ENCODE data around the gene SLC46A2. TPM values are rescaled to one million over a fixed set of nuclear protein-coding genes. Genes with fewer than 3 reads are reported as not detected.
A peak's percentile ranks its signal among the peaks of the same experiment; 100 is the strongest.

The SLC46A2 gene, protein sequence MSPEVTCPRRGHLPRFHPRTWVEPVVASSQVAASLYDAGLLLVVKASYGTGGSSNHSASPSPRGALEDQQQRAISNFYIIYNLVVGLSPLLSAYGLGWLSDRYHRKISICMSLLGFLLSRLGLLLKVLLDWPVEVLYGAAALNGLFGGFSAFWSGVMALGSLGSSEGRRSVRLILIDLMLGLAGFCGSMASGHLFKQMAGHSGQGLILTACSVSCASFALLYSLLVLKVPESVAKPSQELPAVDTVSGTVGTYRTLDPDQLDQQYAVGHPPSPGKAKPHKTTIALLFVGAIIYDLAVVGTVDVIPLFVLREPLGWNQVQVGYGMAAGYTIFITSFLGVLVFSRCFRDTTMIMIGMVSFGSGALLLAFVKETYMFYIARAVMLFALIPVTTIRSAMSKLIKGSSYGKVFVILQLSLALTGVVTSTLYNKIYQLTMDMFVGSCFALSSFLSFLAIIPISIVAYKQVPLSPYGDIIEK
- total RNA-seq, result not detected

DNA sequence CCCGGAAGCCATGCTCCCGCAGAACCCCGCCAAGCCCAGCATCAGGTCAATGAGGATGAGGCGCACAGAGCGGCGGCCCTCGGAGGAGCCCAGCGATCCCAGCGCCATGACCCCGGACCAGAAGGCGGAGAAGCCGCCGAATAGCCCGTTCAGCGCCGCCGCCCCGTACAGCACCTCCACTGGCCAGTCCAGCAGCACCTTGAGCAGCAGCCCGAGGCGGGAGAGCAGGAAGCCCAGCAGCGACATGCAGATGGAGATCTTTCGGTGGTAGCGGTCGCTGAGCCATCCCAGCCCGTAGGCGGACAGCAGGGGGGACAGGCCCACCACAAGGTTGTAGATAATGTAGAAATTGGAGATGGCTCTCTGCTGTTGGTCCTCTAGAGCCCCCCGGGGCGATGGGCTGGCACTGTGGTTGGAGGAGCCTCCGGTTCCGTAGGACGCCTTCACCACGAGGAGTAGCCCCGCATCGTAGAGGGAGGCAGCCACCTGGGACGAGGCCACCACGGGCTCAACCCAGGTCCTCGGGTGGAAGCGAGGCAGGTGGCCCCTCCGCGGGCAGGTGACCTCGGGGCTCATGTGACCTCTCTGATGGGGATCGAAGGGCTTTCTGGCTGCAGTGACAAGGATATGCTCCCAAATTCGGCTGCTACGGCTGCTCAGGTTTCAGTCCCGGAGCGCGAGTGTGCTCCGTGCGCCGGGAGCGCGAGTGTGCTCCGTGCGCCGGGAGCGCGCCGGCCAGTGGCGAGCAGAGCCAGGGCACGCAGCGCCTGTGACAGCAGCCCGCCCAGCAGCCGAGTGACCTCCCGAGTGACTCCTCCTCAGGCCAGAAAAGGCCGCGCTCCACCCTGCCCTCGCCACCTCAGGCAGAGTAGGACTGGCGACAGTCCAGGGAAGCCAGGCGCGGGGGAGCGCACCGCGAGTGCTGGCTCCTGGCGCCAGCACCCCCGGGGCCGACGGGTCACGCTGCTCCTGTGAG lies at the start of gene SLC46A2:
Gene SLC46A2, minus strand, starts transcription at position 771 of the 976 bp plus-strand sequence. Its CDS starts 195 bp downstream, at position 576.
- Mint-ChIP-seq H3K27ac (no peak within 1 kb of the TSS), H3K9me3 (no peaks in the 10 kb centered on the region), H3K36me3 (peaks cover 0 to 10% of the 10 kb centered on the region in 2 donors)
- ATAC-seq (no peak), DNase-seq (ENCODE audit: low spot score in 2 of 2) (no peak)

DNA sequence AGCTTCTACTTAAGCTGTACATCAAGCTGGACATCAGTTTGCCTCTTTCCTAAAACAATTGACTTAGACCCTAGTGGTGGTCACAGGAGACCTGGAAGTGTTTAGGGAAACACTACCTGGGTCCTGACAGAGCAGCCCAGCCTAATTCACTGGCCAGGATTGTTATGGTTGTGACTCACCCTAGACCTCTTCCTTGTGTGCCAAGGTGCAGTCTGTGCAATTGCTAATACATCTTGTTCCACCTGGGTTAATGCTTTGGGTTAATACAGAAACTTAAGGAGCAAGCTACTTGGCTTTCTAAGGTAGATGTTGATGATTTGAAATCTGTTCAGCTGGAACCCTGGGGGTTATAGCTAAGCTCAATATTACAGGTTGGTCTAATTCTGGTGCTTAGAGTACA lies 48.7 kb upstream of the SLC46A2 start:
- ATAC-seq, result no peak
- no peaks in the 10 kb centered on the region for H3K9me3 Mint-ChIP-seq
- no peak overlapping the region for H3K27ac Mint-ChIP-seq

DNA sequence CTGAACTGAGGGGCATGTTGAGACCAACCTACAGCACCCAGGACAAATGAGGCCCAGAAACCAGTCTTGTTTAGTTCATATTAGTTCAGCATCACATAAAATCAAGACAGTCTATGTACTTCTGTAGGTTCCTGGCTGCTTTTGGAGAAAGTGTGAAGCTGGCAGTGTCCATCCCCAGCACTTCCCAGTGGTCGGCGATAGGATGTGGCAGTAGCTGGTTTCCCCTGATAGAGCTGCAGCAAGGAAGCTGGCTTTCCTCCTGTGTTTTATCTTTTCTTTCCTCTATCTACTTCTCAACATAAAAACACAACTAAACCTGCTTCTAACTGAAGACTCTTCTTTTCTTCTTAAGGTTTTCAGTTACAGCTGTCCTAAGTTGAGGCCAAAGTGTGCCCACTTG lies 43.0 kb upstream of the SLC46A2 start:
- DNase-seq (ENCODE audit: low spot score in 2 of 2) (no peak), ATAC-seq (no peak)
- H3K27ac Mint-ChIP-seq, result no peak overlapping the region
- no peaks in the 10 kb centered on the region for H3K36me3 Mint-ChIP-seq
- no peaks in the 10 kb centered on the region for H3K9me3 Mint-ChIP-seq

More for the DNA sequence above, 48.7 kb upstream of the SLC46A2 start:
- DNase-seq (ENCODE audit: low spot score in 2 of 2), result no peak
- no peaks in the 10 kb centered on the region for H3K36me3 Mint-ChIP-seq

DNA sequence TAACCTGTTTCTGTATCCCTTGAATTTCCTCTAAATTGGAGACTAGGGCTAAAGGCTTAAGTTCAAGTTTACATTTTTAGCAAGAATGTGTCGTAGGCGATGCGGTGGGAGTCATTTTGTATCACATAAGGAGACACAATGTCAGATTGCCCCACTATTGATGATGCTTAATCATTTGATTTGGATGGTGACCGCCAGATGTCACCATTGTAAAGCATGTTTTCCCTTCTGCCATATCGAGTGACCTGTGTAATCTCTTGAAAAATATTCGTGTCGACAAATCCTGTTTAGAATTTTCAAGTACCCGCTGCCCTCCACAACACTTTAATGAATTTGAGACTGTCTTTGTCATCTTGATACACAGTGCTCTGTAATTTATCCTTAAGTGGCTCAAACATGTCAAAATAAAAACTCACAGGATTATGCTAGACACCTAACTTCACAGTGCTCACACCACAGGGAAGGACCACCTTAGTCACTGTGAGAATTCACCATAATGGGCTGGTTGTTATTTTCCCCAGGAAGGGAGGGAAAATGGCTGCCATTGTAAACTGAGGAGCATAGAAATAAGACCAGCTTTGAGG lies 34.5 kb upstream of the SLC46A2 start:
- Mint-ChIP-seq H3K27ac (no peak overlapping the region), H3K9me3 (no peaks in the 10 kb centered on the region), H3K36me3 (no peaks in the 10 kb centered on the region)
- ATAC-seq (peak in 1 of 2 donors; percentile 41), DNase-seq (ENCODE audit: low spot score in 2 of 2) (no peak)

DNA sequence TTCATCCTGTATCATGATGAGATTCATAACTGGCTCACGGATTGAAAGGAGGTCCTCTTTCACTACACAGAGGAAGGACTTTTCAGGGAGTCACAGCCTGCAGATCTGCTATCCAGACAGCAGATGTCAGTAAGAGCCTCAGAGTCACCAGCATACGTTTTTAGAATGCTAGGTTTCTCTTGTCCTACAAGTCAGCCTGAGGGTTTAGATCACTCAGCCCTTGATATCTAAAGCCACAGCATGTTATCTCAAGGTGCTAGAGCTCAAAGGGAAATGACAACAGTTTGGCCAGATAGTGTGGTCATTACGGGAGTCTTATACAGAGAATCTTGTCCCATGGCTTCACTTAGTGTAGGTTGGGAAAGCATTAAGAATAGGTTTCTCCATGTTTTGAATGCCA lies 30.9 kb upstream of the SLC46A2 start:
- DNase-seq (ENCODE audit: low spot score in 2 of 2) (no peak), ATAC-seq (peak in 1 of 2 donors; percentile 61)
- Mint-ChIP-seq H3K9me3 (no peaks in the 10 kb centered on the region), H3K27ac (no peak overlapping the region), H3K36me3 (no peaks in the 10 kb centered on the region)

DNA sequence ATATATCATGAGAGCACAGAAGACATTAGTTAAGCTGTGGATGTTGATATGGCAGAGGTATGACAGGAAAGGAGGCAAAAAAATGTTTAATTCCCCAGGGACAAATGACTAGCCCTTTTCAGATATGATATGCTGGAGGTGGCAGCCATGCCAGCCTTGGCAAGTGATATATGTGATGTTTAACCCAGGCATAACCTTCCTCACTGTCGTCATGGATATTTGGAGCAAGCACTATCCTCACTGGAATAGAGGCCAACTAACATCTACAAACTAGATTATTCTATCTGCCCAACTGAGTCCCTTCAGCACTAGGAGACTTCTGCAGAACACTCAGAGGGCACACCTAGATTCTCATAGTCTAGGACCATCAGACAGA lies 27.3 kb upstream of the SLC46A2 start:
- no peaks in the 10 kb centered on the region for H3K9me3 Mint-ChIP-seq
- H3K36me3 Mint-ChIP-seq, result no peaks in the 10 kb centered on the region
- DNase-seq (ENCODE audit: low spot score in 2 of 2) (no peak), ATAC-seq (no peak)
- no peak overlapping the region for H3K27ac Mint-ChIP-seq

DNA sequence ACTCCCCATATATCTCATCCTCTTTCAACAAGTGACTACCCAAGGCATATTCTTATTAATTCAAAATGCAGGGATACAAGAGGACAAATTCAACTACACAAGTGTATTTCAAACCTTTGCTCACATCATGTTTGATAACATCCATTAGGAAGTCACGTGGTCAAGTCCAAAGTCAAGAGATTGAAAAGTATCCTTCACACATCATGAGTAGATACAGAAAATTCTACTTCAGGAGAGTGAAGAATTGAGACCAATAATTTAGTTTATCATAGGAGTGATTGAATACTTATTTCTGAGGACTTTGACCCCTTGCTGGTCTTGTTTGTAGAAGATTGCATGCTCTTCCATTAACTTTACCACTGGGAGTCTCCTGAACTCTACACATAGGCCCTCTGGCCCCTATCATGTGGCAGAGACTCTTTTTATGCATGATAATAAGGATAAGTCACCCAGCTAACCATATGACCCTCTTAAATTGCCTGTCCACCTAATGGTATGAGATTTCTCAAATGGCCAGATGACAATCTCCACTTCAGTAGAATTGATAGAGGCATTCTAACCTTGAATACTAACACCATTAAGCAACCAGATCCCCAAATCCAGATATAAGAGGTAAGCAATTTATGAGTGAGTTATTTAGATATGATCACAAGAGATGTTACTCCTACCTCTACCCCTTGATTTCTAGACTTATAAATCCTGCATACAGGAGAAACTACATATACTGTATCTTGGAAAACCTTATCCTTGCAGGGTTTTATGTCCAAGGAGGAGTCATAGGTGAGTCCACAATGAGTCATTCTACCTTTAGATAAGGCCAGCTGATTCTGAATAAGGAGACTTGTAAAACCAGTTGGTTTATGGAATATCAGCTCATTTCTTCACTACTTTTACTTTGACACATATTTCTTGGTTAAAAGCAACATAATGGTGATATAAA lies 26.6 kb upstream of the SLC46A2 start:
- ATAC-seq, result no peak
- DNase-seq (ENCODE audit: low spot score in 2 of 2), result no peak
- H3K36me3 Mint-ChIP-seq, result no peaks in the 10 kb centered on the region

DNA sequence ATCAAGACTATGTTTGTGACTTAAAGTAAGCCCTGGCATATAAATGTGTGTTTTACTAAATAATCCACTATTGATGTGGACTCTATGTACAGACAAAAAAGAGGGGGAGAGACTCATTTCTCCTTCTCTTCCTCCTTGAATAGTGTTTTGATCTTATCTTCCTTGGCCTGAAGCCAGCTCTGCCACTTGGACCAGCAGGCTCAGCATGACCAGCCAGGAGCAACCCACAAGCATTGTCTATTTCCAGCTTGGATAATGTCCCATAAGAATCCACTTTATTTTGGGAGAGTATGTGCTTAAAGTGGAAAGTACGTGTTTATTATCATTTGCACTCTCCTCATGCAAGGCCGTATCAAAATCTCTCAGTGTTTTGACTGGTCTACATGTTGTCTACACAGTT lies 23.8 kb upstream of the SLC46A2 start:
- no peaks in the 10 kb centered on the region for H3K36me3 Mint-ChIP-seq
- no peak for ATAC-seq
- H3K27ac Mint-ChIP-seq, result no peak overlapping the region

More for the DNA sequence above, 26.6 kb upstream of the SLC46A2 start:
- Mint-ChIP-seq H3K9me3 (no peaks in the 10 kb centered on the region), H3K27ac (no peak overlapping the region)

DNA sequence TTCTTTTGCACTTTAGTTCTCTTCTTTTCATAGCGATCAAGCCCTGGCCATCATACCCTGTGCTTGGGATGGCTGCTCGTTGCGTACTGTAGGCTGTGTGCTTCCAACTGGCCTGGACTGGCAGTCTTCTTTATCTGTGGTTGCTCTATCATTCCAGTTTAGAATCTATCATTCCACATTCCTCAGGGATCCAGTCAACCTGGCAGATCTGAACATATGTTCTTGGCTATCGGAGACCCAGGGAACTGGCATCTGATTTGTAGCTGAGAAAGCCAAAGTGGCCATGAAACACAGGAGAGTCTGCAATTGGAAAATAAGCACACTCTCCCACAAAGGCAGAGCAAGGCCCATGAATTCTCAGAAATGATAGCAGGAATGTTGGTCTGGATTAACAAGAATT lies 22.6 kb upstream of the SLC46A2 start:
- ATAC-seq (no peak), DNase-seq (ENCODE audit: low spot score in 2 of 2) (no peak)
- Mint-ChIP-seq H3K27ac (no peak overlapping the region), H3K36me3 (no peaks in the 10 kb centered on the region), H3K9me3 (no peaks in the 10 kb centered on the region)

More for the DNA sequence above, 23.8 kb upstream of the SLC46A2 start:
- no peaks in the 10 kb centered on the region for H3K9me3 Mint-ChIP-seq
- DNase-seq (ENCODE audit: low spot score in 2 of 2), result no peak

DNA sequence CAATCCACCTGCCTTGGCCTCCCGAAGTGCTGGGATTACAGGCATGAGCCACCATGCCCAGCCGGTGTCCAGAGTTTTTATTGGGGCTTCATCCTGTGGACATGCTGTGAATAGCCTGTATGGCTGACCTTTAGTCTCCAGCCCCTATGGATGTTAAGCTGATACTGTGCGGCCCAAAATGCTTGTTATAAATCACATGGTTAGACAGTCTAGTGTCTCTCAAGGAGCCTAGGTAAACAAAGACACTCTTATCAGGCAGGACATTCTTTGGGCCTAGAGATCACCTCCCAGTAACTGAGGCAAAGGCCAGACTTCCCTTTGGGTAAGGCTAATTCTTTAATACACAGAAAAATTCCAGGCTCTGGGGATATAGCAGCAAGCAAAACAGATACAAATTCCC lies 22.0 kb upstream of the SLC46A2 start:
- DNase-seq (ENCODE audit: low spot score in 2 of 2), result no peak
- no peak for ATAC-seq
- H3K9me3 Mint-ChIP-seq, result no peaks in the 10 kb centered on the region
- H3K27ac Mint-ChIP-seq, result no peak overlapping the region
- no peaks in the 10 kb centered on the region for H3K36me3 Mint-ChIP-seq

DNA sequence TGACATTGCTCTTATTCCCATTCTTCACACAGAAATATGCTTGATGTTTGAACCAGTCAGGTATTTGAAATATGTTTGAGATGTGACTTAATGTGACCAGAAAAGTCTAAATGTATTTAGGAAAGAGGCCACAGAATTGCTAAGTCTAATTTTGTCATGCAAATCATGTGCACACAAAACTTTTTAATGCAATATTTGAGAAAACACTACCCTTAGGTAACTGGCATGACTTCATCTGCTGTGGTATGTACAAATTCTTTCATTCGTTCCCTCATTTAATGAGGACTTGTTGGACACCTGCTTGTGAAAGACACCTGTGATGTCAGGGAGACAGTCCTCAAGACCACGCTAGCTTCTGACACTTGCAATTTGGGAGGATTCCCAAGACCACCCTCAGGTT lies 21.1 kb upstream of the SLC46A2 start:
- no peaks in the 10 kb centered on the region for H3K36me3 Mint-ChIP-seq
- H3K9me3 Mint-ChIP-seq, result no peaks in the 10 kb centered on the region
- H3K27ac Mint-ChIP-seq, result no peak overlapping the region
- ATAC-seq (no peak), DNase-seq (ENCODE audit: low spot score in 2 of 2) (no peak)

DNA sequence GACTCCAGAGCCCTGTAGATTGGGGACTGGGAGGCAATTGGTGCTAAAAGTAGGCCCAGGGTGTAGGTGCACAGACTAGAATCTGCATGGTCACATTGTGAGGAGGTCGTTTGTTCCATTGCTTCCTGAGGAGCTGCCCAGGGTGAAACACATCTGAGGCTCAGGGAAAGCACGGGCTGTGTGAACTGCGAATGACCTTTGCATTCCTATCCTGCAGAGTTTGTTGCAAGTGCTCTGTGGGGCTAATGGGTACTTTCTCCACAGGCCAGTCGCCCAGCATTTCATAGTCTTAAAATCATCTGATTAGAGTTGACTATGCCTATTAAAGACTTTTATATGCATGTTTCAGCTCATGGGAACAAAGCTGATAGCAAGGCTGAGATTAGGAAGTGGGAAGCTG lies 14.4 kb upstream of the SLC46A2 start:
- no peak for ATAC-seq

DNA sequence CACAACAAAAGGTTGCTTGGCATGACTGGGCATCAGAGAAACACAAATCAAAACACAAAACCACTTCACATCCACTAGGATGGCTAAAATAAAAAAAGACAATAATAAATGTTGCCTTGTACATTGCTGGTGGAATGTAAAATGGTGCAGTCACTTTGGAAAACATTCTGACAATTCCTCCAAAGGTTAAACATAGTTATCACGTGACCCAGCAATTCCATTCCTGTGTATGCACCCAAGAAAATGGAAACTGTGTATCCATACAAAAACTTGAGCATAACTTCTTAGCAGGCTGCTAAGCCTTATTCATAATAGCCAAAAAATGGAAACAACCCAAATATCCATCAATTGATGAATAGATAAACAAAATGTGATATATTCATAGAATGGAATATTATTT lies 10.2 kb upstream of the SLC46A2 start:
- Mint-ChIP-seq H3K27ac (no peak overlapping the region), H3K36me3 (peaks cover 0 to 5% of the 10 kb centered on the region in 2 donors), H3K9me3 (peaks cover 0 to 3% of the 10 kb centered on the region in 2 donors)
- ATAC-seq (no peak), DNase-seq (ENCODE audit: low spot score in 2 of 2) (no peak)

More for the DNA sequence above, 14.4 kb upstream of the SLC46A2 start:
- no peak for DNase-seq (ENCODE audit: low spot score in 2 of 2)
- H3K9me3 Mint-ChIP-seq, result no peaks in the 10 kb centered on the region
- H3K36me3 Mint-ChIP-seq, result peaks cover 0 to 5% of the 10 kb centered on the region in 2 donors
- H3K27ac Mint-ChIP-seq, result no peak overlapping the region

DNA sequence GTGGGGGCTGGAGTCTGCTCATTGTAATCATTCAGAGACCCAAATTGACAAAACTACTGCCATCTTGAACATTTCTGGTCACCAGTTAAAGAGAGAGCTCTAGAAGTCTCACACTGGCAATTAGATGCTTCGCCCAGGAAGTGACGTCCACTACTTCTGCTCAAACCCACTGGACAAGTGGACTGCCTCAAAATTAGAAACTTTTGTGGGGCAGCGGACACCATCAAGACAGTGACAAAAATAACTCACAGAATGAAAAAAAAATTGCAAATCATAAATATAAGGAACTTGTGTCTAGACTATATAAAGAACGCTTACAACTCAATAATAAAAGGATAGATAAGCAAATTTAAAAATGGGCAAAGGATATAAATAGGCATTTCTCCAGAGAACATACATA lies 9.8 kb upstream of the SLC46A2 start:
- Mint-ChIP-seq H3K36me3 (peaks cover 0 to 5% of the 10 kb centered on the region in 2 donors), H3K9me3 (peaks cover 0 to 5% of the 10 kb centered on the region in 2 donors), H3K27ac (no peak overlapping the region)
- no peak for ATAC-seq
- no peak for DNase-seq (ENCODE audit: low spot score in 2 of 2)

DNA sequence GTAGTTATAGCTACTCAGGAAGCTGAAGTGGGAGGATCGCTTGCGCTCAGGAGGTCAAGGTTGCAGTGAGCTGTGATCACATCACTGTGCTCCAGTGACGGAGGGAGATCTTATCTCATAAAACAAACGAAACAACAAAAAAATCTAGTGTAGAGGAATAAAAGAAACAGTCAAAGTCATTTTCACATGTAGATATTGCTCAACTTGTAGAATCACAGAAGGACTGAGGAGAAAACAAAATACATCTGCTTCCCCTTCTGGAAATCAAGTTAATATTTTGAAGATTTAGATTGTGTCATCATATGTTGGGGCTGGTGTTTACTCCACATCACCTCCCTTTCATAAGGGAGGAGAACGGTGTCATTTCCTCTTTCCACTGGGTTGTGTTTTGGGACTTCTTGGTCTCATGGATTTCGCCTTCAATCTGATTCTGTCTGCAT lies 8.2 kb upstream of the SLC46A2 start:
- ATAC-seq (no peak), DNase-seq (ENCODE audit: low spot score in 2 of 2) (no peak)
- Mint-ChIP-seq H3K27ac (no peak overlapping the region), H3K36me3 (peaks cover 0 to 5% of the 10 kb centered on the region in 2 donors), H3K9me3 (peaks cover 0 to 5% of the 10 kb centered on the region in 2 donors)

DNA sequence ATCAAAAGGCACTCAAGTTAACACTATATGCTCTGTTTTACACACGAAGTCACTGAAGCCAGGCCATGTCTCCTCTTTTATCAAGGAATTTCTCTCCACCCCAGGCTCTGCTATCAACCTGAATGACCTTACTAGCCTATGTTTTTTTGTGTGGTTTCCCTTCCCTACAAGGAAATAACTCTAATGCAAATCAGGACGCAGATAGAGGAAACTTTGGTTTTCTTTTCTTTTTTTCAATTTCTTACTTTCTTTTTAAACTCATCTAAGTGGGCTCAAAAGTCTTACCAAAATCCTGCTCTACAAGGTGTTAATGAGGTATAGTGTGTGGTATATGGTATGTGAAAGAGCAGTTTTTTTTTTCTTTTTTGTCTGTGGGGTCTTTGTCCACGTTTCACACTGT lies 5.5 kb upstream of the SLC46A2 start:
- ATAC-seq (no peak), DNase-seq (ENCODE audit: low spot score in 2 of 2) (no peak)
- H3K9me3 Mint-ChIP-seq, result peaks cover 0 to 5% of the 10 kb centered on the region in 2 donors
- no peaks in the 10 kb centered on the region for H3K36me3 Mint-ChIP-seq
- H3K27ac Mint-ChIP-seq, result no peak overlapping the region

All from activated naive CD4-positive, alpha-beta T cell treated with anti-CD3 and anti-CD28 coated beads, Interleukin-2, amount 50 U/mL, for 72 hours (primary cell).